NCI-H1436 (cell line): Measurements from ENCODE around the gene NLRC5.
"Not testable (repeated sequence)": the region's sequence is repeated elsewhere in the genome, so short reads cannot be mapped to it uniquely, and the experiment has no call there.

Experiments
- DNase-seq: peaks from one replicate; lab custom pipeline; 2025; lab: John Stamatoyannopoulos, UW

NLRC5 gene

GRCh38 chr16:57104706-57105105 lies 115.3 kb downstream of the NLRC5 start:
- DNase-seq: no peak

GRCh38 chr16:57105184-57105583 lies 115.8 kb downstream of the NLRC5 start:
- no peak for DNase-seq

DNA sequence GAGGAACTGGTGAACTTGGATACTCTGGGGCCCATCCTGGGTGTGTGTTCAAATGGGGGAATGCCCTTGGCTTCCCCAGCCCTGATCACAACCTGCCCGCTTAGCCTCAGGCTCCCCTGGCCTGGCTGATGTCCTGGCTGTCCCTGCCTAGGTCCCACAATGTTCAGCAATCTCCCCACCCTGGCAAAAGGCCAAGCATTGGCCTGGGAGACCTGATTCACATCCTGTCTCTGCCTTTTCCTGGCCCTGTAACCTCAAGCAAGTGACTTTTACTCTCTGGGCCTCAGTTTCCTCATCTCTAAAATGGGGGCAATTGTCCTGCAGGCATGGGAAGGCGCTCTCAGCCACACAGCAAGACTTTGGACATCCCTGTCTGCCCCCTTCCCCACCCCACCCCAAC lies 117.4 kb downstream of the NLRC5 start:
- no peak for DNase-seq

- no peak for DNase-seq
Measured at GRCh38 chr16:57107321-57107922, 118.1 kb downstream of the NLRC5 start.

- DNase-seq: no peak
Measured at GRCh38 chr16:57108432-57108831, 119.1 kb downstream of the NLRC5 start.

GRCh38 chr16:57109259-57110105 lies 120.1 kb downstream of the NLRC5 start:
- not testable (repeated sequence) for DNase-seq

- no peak for DNase-seq
Measured at GRCh38 chr16:57110937-57111336, 121.6 kb downstream of the NLRC5 start.

DNA sequence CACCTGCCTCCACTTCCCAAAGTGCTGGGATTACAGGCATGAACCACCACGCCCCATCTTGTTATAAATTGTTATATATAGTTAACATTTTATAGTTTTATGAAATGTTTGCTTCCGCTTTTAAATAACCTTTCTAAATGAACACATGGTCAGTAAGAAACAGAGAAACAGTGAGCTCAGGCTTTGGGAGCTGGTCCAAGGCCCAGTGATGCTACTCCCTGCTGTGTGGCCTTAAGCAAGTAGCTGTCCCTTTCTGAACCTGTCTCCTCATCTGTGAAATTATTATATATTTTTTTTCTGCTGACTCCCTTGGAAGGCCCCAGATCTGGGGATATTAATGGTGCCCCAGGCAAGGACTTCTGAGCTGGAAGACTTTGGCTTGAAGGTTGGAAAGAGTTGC lies 122.1 kb downstream of the NLRC5 start:
- DNase-seq: no peak

- no peak for DNase-seq
Measured at GRCh38 chr16:57112403-57113041, 123.2 kb downstream of the NLRC5 start.

GRCh38 chr16:57113042-57113453 lies 123.7 kb downstream of the NLRC5 start:
- no peak for DNase-seq

DNA sequence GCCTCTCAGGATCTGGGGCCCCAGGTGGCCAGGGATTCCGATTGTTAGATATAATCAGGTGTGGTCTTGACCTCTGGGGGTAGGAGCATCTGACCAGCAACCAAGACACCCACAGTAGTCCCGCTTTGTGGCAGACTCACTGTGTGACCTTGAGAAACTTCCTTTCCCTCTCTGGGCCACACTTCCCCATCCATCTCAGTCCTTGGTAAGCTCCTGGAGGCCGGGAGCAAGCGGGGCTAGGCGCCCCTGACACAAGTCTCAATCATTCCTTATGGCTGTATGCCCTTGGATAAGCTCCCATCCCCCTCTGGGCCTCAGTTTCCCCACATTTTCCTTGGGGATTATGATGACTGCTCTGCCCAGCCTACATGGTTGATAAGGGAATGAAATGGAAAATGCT lies 124.3 kb downstream of the NLRC5 start:
- DNase-seq: no peak

- no peak for DNase-seq
Measured at GRCh38 chr16:57115168-57115513, 125.8 kb downstream of the NLRC5 start.

DNA sequence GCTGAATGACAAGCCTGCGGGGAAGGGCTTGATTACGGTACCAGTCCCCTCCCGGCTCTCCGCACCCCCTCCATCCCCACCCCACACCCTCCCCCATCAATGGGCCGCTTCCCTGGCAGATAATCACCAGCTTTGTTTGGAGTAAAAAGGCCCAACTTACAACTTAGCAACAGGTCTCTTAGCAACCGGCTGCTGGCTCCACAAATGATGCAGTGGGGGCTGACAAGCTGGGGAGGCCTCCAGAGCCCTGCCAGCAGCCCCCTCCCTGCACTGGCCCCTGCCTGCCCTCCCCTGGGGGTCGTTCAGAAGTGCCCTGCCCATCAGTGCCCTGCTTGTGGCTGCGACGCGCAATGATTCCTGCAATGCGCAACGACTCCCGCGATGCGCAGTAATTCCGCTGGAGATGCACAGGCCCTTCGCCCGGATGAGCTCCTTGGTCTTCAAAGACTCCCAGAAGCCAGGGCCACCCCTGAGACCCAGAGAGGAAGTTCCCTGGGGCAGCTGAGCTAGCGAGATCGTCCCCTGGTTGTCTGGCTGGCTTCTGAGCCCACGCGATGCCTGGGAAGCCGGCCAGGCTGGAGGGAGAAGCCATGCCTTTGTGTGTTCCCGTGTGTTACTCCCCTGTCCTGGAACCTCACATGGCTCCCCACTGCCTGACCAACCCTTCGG lies 126.3 kb downstream of the NLRC5 start:
- DNase-seq: peak; percentile 87

- no peak for DNase-seq
Measured at GRCh38 chr16:57118461-57119084, 129.2 kb downstream of the NLRC5 start.

- DNase-seq: no peak
Measured at GRCh38 chr16:57123216-57123973, 134.0 kb downstream of the NLRC5 start.

- DNase-seq: no peak
Measured at GRCh38 chr16:57123974-57124674, 134.8 kb downstream of the NLRC5 start.

DNA sequence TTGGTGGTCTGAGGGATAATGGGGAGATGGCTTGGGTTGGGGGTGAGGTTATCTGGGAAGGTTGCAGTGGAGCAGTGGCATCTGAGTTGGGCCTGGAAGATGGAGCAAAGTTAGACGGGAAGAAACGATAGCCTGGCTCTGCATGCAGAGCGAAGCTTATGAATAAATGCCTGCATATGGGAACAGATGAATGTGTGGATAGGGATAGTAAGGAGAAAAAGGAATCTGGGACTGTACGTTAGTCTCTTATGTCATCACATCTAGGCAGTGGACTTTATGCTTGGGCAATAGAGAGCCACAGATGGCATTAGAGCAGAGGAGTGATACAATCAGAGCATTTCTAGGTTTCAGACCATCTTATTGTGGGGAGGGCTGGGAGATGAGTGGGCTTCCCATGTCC lies 136.0 kb downstream of the NLRC5 start:
- DNase-seq: no peak

- DNase-seq: no peak
Measured at GRCh38 chr16:57125969-57126368, 136.6 kb downstream of the NLRC5 start.

DNA sequence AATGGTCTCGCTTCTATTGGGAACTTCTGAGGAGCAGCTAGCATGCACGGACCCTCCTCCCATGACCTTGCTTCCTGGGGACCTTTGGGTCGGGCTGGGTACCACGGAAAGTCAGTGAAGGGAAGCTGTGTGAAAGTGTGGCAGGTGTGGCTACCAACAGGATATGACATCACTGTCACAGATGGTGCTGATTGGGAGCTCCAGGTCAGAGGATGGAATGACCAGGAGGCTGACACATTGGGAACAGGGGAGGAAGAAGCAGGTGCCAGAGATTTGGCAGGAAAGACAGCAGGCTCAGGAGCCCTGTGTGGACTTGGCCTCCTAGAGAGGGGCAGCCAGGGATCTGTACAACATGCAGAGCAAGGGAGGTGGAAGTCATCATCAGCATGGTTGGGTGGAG lies 137.1 kb downstream of the NLRC5 start:
- no peak for DNase-seq

DNA sequence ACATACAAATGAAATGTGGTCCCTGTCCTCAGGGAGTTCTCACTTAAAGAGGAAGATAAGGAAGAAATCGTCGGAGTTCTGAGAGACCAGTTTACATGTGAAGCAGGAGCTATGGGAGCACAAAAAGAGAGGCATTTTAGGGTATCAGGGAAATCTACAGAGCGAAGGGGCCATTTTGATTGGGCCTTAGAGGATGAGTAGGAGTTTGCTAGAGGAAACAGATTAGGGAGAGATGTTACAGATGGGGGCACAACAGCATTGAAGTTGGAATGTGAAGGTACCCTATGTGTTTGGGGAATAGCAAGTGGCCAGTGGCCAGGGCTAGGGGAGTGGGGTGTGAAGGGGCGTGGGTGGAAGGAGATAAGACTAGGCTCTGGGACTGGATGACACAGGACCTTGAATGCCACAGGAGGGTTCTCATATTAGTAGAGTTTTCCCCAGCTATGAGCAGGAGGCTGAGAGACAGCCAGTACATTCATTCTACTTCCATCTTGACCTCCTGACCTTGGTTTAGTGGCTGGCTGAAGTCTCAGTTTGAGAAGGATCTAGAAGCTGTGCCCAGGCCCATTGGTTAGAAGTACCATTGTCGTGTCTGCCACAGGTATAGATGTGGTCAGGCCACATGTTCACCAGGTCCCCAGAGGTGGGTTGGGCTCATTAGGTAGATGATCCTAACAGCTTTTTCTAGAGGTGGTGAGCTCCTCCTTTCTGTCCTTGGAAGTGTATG lies 137.8 kb downstream of the NLRC5 start:
- no peak for DNase-seq
